HepG2 (cell line): ENCODE data around the gene USH2A. TPM values are rescaled to one million over a fixed set of nuclear protein-coding genes. Genes with fewer than 3 reads are reported as not detected.
A peak's percentile ranks its signal among the peaks of the same experiment; 100 is the strongest.

Experiments used
- ATAC-seq: fragments of 200-7000 bp; cut with Tn5 transposase; 3 replicates; pipeline ENCODE4 v1.9.1; 2020; ENCODE audit warnings: mild to moderate bottlenecking, moderate library complexity
- BruUV-seq: library from RNA; stranded (reverse); fragments of 400-500 nt; replicated peaks from 2 replicates; lab custom pipeline; 2021; lab: Mats Ljungman, UMichigan
- CTCF ChIA-PET: fragments of 300-600 bp; formaldehyde crosslinking; extraction: SDS; loops from one replicate; lab custom pipeline; 2021; ENCODE audit warnings: low total read pairs, inconsistent platforms, low intra/inter-chr PET ratio; lab: Yijun Ruan, JAX
- POLR2A ChIA-PET: fragments of 350-600 bp; sonication (Branson Sonifier 250); formaldehyde crosslinking; loops from one replicate; lab custom pipeline; 2020; ENCODE audit warnings: antibody characterized with exemption, inconsistent platforms; lab: Yijun Ruan, JAX
- DNase-seq: peaks from one replicate; pipeline ENCODE4 v3.0.0-alpha.2; 2015; ENCODE audit warnings: low spot score
- FAIRE-seq: peaks from 3 replicates; lab custom pipeline; 2011; peaks lifted over from hg19 to GRCh38; lab: Jason Lieb, UNC
- H2AFZ ChIP-seq: one replicate; pipeline ENCODE4 v1.6.1; 2011; ENCODE audit warnings: low read length, inconsistent platforms
- H3K27ac ChIP-seq: fragments of 300-600 bp; 3 replicates; pipeline ENCODE4 v1.8.0; 2011; ENCODE audit warnings: mixed run types, mild to moderate bottlenecking, mixed read lengths, low read length, inconsistent platforms; ENCODE audit not compliant: insufficient read depth; ENCODE audit errors: extremely low read length
- H3K27me3 ChIP-seq, 2 experiments: fragments of 200-600 bp in 1 of 2; 2 replicates in 1 of 2; 3 replicates in 1 of 2; pipeline versions ENCODE4 v1.6.0 to v1.8.0; 2011; ENCODE audit warnings: low read length in 2 of 2, mild to moderate bottlenecking in 2 of 2, moderate library complexity in 2 of 2, inconsistent platforms in 1 of 2; ENCODE audit not compliant: insufficient read depth in 2 of 2, control insufficient read depth in 1 of 2
- H3K36me3 ChIP-seq, 2 experiments: fragments of 200-600 bp in 1 of 2; replicated peaks in 1 of 2; 2 replicates in 1 of 2; 3 replicates in 1 of 2; pipeline versions ENCODE4 v1.5.1 to v1.8.0; 2011; ENCODE audit warnings: low read length in 2 of 2, inconsistent platforms in 1 of 2; ENCODE audit not compliant: insufficient read depth in 2 of 2, control insufficient read depth in 1 of 2
- H3K4me1 ChIP-seq: 2 replicates; pipeline ENCODE4 v1.5.1; 2012; ENCODE audit warnings: low read length, inconsistent platforms; ENCODE audit not compliant: insufficient read depth
- H3K4me2 ChIP-seq: 2 replicates; pipeline ENCODE4 v1.6.0; 2011; ENCODE audit warnings: low read depth, low read length, inconsistent platforms
- H3K4me3 ChIP-seq, 3 experiments: fragments of 200-600 bp in 1 of 3; sonication (generic), shearing (Covaris generic) in 1 of 3; replicated peaks in 1 of 3; 2 replicates each; pipeline ENCODE4 v1.5.1; 2011 to 2016; ENCODE audit warnings: low read length in 3 of 3, inconsistent platforms in 2 of 3, low read depth in 2 of 3, mild to moderate bottlenecking in 2 of 3, control low read depth in 1 of 3, mixed read lengths in 1 of 3; ENCODE audit not compliant: insufficient read depth in 1 of 3
- H3K79me2 ChIP-seq: one replicate; pipeline ENCODE4 v1.6.1; 2011; ENCODE audit warnings: low read length, inconsistent platforms; ENCODE audit not compliant: insufficient read depth
- H3K9ac ChIP-seq: 2 replicates; pipeline ENCODE4 v1.6.0; 2011; ENCODE audit warnings: mild to moderate bottlenecking, low read depth, low read length, inconsistent platforms; ENCODE audit not compliant: insufficient read depth
- H3K9me3 ChIP-seq: 2 replicates; pipeline ENCODE4 v1.5.1; 2012; ENCODE audit warnings: mild to moderate bottlenecking, low read length
- H4K20me1 ChIP-seq: 2 replicates; pipeline ENCODE4 v1.6.0; 2011; ENCODE audit warnings: inconsistent platforms, mild to moderate bottlenecking, low read length, moderate library complexity; ENCODE audit not compliant: insufficient read depth
- ARNTL ChIP-seq: sonication (generic); formaldehyde crosslinking; IDR thresholded peaks from 2 replicates; pipeline ENCODE4 v1.4.0; 2020; ENCODE audit warnings: mild to moderate bottlenecking, missing genetic modification reagents
- CHD4 ChIP-seq: fragments of 200-600 bp; sonication (generic); IDR thresholded peaks from 2 replicates; pipeline ENCODE4 v1.7.0; 2017; ENCODE audit warnings: mild to moderate bottlenecking, low read length, borderline replicate concordance
- ELF1 ChIP-seq: sonication (generic); formaldehyde crosslinking; IDR thresholded peaks from 2 replicates; pipeline ENCODE4 v1.4.0; 2020; ENCODE audit warnings: missing genetic modification reagents
- NFKB2 ChIP-seq: sonication (generic); formaldehyde crosslinking; IDR thresholded peaks from 2 replicates; pipeline ENCODE4 v1.4.0; 2020; ENCODE audit warnings: missing genetic modification reagents, borderline replicate concordance
- RBFOX2 ChIP-seq: fragments of 200-400 bp; formaldehyde crosslinking; IDR thresholded peaks from 2 replicates; pipeline ENCODE4 v1.6.1; 2017; ENCODE audit warnings: low read depth, mild to moderate bottlenecking, low read length
- RFXAP ChIP-seq: sonication (generic); formaldehyde crosslinking; IDR thresholded peaks from 2 replicates; pipeline ENCODE4 v1.4.0; 2020; ENCODE audit warnings: missing genetic modification reagents, borderline replicate concordance
- STAG1 ChIP-seq: sonication (generic); formaldehyde crosslinking; IDR thresholded peaks from 2 replicates; pipeline ENCODE4 v1.4.0; 2020; ENCODE audit warnings: missing genetic modification reagents
- ZBTB7B ChIP-seq: sonication (generic); formaldehyde crosslinking; IDR thresholded peaks from 2 replicates; pipeline ENCODE4 v1.4.0; 2020; ENCODE audit warnings: missing genetic modification reagents
- ZFAT ChIP-seq: sonication (generic); formaldehyde crosslinking; conservative IDR thresholded peaks from 2 replicates; pipeline ENCODE4 v1.8.1; 2023; ENCODE audit warnings: missing genetic modification reagents, inconsistent platforms
- ZFP90 ChIP-seq: sonication (generic); formaldehyde crosslinking; IDR thresholded peaks from 2 replicates; pipeline ENCODE4 v1.8.0; 2022; ENCODE audit warnings: missing genetic modification reagents, mild to moderate bottlenecking, inconsistent platforms, borderline replicate concordance
- ZNF337 ChIP-seq: sonication (generic); formaldehyde crosslinking; IDR thresholded peaks from 2 replicates; pipeline ENCODE4 v1.5.1; 2020; ENCODE audit warnings: missing genetic modification reagents, low read depth, mild to moderate bottlenecking, borderline replicate concordance
- ZNF350 ChIP-seq: sonication (generic); formaldehyde crosslinking; IDR thresholded peaks from 2 replicates; pipeline ENCODE4 v1.4.0; 2020; ENCODE audit warnings: mild to moderate bottlenecking, low read depth, missing genetic modification reagents, borderline replicate concordance
- ZNF761 ChIP-seq: sonication (generic); formaldehyde crosslinking; conservative IDR thresholded peaks from 2 replicates; pipeline ENCODE4 v1.4.0; 2020; ENCODE audit warnings: mild to moderate bottlenecking, missing genetic modification reagents
- WGBS: methylation state at CpG from one replicate; pipeline ENCODE4 v1.1.6; 2017; ENCODE audit warnings: low lambda C conversion rate; 5-methylcytosine and 5-hydroxymethylcytosine counted together
- in situ Hi-C: cut with HindIII; loops from 2 replicates; pipeline ENCODE4 v1.10.0; 2017; ENCODE audit warnings: low pct_unique_long_range_greater_than_20kb; ENCODE audit not compliant: extremely low pct_ligation_motif_present
- intact Hi-C: fragments of 100-400 bp; cut with micrococcal nuclease; formaldehyde crosslinking; loops from one replicate; pipeline ENCODE4 v1.10.0; 2022; ENCODE audit not compliant: unreplicated experiment
- polyA plus RNA-seq, 8 experiments: library from polyadenylated mRNA; depleted of rRNA in 3 of 8; stranded (reverse) in 7 of 8; unstranded in 1 of 8; fragments of >200 nt; fragmentation: Illumina TruSeq in 4 of 8; extraction: Trizol in 4 of 8; gene quantifications; 2 replicates each; pipeline versions ENCODE4 v1.2.1 to v1.2.3, GENCODE V29; 2011 to 2016; ENCODE audit warnings: low read depth in 4 of 8, missing spikeins in 1 of 8, mixed read lengths in 1 of 8; ENCODE audit not compliant: insufficient read depth in 1 of 8
- total RNA-seq, 5 experiments: library from RNA; depleted of rRNA; stranded (reverse); fragments of >200 nt; fragmentation: Illumina TruSeq; extraction: Trizol; gene quantifications; 2 replicates each; pipeline ENCODE4 v1.2.3, GENCODE V29; 2016; ENCODE audit warnings: low read depth in 1 of 5
- TF ChIP-seq, protein P1 (sequence below): sonication (generic); formaldehyde crosslinking; IDR thresholded peaks from 2 replicates; pipeline ENCODE4 v1.5.0; 2020; ENCODE audit warnings: mild to moderate bottlenecking, missing genetic modification reagents, moderate library complexity

The USH2A gene
- total and polyA plus RNA-seq, 2 of the 13 experiments (the other 11 are each of a cell fraction or from before 2014, with no cell fraction given): 0.02 TPM; not detected in 1

DNA sequence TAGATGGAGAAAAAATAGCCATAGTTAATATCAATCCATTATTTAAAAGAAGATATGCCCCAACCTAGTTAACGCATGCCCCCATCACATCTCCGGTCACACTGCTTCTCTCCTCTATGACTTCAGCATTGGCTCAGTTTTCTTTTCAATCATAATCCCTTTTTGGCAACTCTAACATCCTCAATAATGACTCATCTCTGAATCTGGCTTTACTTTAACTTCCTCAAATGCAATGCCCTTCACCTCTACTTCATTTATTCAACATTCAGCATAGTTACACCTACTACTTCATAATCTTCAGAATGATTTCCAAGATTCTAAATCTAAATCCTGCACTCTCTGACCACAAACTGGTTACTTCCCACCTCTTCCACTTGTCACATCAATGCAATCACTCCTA, 417.3 kb downstream of the USH2A start:
- Histone ChIP-seq H3K9ac (no peak overlapping the region), H3K36me3 (no peaks in the 10 kb centered on the region), H3K4me2 (no peak overlapping the region), H4K20me1 (no peaks in the 10 kb centered on the region)
- no peak for ATAC-seq
- no peak for DNase-seq
- no TSS peak for BruUV-seq
- intact Hi-C loops: no loop called here
- POLR2A ChIA-PET: no interaction called here
- TF ChIP-seq ZNF337 (CRISPR knock-in tag) (no peak), ZNF350 (CRISPR knock-in tag) (no peak), CHD4 (no peak), ARNTL (CRISPR knock-in tag) (no peak), ZNF761 (CRISPR knock-in tag) (no peak), ZFP90 (no peak), ELF1 (no peak), ZBTB7B (CRISPR knock-in tag) (no peak), NFKB2 (CRISPR knock-in tag) (no peak)
- TF ChIP-seq, all 625 proteins: peak for 0
- FAIRE-seq: no peak
- Histone ChIP-seq H3K27me3 (no peaks in the 10 kb centered on the region), H3K4me3 (no peak overlapping the region), H2AFZ (no peak overlapping the region), H3K4me1 (no peaks in the 10 kb centered on the region), H3K79me2 (no peaks in the 10 kb centered on the region), H3K27ac (no peak overlapping the region), H3K9me3 (no peaks in the 10 kb centered on the region)
- CTCF ChIA-PET: no interaction called here
- 26% methylated on average over 2 of the region's 2 CpGs for WGBS
- in situ Hi-C loops: no loop called here

DNA sequence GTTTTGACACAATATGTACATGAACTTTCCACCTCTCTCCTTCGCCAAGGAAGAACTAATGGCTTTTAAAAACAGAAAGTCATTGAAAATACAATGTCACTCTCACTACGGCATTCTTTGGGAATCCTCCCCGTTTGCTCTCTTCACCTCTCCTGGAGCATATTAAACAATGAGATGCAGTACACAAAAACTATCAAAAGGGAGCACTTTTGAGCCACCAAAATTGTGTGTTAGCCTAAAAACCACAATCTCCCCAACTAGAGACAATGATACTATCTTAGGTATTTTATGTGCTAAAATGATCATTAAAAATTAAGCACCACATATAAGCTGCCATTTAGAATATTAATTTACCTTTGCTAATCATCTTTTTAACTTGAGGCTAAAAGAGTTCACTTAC, 430.6 kb downstream of the USH2A start:
- ATAC-seq: no peak; the same call in 2 of the 3 replicates
- FAIRE-seq: no peak
- no peaks in the 10 kb centered on the region; a peak in 1 of 5 replicates for H3K27me3 ChIP-seq
- DNase-seq: peak; percentile 1
- no peaks in the 10 kb centered on the region for H4K20me1 ChIP-seq
- no peaks in the 10 kb centered on the region for H3K79me2 ChIP-seq
- no peaks in the 10 kb centered on the region for H3K4me1 ChIP-seq
- H3K9me3 ChIP-seq: no peaks in the 10 kb centered on the region
- H2AFZ ChIP-seq: no peak overlapping the region
- intact Hi-C loops (loop anchor here (2.0 kb wide), 1 partner anchor 126 kb away; no protein-coding TSS in a partner anchor), in situ Hi-C loops (no loop called here)
- CTCF ChIA-PET: no interaction called here
- H3K4me2 ChIP-seq: no peak overlapping the region
- POLR2A ChIA-PET: no interaction called here
- H3K4me3 ChIP-seq: no peak overlapping the region
- TF ChIP-seq STAG1 (CRISPR knock-in tag) (peak; percentile 38), RFXAP (CRISPR knock-in tag) (no peak), ZFAT (CRISPR knock-in tag) (no peak), RBFOX2 (no peak)
- TF ChIP-seq, protein P1, sequence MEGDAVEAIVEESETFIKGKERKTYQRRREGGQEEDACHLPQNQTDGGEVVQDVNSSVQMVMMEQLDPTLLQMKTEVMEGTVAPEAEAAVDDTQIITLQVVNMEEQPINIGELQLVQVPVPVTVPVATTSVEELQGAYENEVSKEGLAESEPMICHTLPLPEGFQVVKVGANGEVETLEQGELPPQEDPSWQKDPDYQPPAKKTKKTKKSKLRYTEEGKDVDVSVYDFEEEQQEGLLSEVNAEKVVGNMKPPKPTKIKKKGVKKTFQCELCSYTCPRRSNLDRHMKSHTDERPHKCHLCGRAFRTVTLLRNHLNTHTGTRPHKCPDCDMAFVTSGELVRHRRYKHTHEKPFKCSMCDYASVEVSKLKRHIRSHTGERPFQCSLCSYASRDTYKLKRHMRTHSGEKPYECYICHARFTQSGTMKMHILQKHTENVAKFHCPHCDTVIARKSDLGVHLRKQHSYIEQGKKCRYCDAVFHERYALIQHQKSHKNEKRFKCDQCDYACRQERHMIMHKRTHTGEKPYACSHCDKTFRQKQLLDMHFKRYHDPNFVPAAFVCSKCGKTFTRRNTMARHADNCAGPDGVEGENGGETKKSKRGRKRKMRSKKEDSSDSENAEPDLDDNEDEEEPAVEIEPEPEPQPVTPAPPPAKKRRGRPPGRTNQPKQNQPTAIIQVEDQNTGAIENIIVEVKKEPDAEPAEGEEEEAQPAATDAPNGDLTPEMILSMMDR (CRISPR knock-in tag): peak; percentile 40
- BruUV-seq: no TSS peak
- no peak overlapping the region for H3K27ac ChIP-seq
- H3K36me3 ChIP-seq: no peaks in the 10 kb centered on the region
- H3K9ac ChIP-seq: no peak overlapping the region
- WGBS: 0% methylated on average over 3 of the region's 3 CpGs
